Measurements from ENCODE around the gene IL25.
"Not testable (repeated sequence)": the region's sequence is repeated elsewhere in the genome, so short reads cannot be mapped to it uniquely, and the experiment has no call there.

Gene IL25

DNA sequence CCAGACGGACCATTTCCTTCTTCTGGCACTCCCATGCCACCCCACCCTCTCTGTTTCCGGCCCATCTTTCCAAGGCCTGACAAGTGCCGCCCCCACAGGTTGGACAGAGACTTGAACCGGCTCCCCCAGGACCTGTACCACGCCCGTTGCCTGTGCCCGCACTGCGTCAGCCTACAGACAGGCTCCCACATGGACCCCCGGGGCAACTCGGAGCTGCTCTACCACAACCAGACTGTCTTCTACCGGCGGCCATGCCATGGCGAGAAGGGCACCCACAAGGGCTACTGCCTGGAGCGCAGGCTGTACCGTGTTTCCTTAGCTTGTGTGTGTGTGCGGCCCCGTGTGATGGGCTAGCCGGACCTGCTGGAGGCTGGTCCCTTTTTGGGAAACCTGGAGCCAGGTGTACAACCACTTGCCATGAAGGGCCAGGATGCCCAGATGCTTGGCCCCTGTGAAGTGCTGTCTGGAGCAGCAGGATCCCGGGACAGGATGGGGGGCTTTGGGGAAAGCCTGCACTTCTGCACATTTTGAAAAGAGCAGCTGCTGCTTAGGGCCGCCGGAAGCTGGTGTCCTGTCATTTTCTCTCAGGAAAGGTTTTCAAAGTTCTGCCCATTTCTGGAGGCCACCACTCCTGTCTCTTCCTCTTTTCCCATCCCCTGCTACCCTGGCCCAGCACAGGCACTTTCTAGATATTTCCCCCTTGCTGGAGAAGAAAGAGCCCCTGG is 3.1 kb downstream of the IL25 start:
- no peak for DNase-seq (ENCODE audit: low spot score)

DNA sequence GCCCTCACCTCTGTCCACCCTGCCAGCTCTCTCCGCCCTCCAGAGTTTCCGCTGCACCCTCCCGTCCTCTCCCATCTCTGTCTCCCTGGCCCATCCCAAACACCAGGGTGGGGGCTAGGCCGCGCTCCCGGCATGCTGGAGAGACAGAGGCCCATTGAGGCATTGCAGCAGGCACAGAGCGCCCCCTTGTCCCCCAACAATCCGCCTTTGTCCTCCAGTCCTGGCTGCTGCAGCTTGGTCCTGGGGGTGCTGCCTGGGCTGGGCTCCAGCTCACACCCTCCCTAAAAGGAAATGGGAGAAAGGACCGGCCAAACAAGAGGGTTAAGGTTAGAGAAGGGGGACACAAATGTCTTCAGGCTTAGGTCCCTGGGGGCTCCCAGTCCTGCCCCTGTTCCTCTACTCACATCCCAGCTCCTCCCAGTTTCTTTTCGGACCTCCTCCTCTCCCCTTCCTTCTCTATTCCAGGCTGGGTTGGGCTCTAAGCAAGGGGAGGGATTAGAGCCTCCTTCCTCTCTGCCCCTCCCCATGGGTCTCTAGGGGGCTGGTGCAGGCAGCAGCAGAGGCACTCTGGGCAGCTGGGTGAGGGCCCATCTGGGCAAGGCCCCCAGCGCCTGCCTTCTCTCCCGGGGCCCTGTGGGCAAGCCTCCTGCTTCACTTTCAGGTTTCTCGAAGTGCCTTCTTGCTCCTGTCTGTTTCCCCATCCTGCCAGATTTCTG is 4.0 kb downstream of the IL25 start, which contains the start of gene CMTM5:
CMTM5 (plus strand) TSS at position 565 of the 716 bp plus-strand sequence. CDS start 206 bp downstream, outside the sequence.
- DNase-seq (ENCODE audit: low spot score) = peak; percentile 98

DNA sequence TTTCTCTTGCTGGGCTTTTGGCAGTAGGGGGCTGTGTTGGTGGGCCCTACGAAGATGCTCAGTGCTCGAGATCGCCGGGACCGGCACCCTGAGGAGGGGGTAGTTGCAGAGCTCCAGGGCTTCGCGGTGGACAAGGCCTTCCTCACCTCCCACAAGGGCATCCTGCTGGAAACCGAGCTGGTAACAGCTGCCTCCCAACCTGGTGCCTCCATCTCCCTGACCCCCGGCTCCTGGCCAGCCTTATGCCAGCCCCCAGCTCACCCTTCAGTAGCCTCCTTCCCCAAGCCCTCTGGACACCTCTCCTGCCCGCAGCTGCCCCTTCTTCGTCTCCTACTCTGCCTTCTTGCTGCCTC is 4.6 kb downstream of the IL25 start:
- DNase-seq (ENCODE audit: low spot score) = no peak

GRCh38 chr14:23377573-23378563 is 5.3 kb downstream of the IL25 start:
- DNase-seq (ENCODE audit: low spot score) = no peak

DNA sequence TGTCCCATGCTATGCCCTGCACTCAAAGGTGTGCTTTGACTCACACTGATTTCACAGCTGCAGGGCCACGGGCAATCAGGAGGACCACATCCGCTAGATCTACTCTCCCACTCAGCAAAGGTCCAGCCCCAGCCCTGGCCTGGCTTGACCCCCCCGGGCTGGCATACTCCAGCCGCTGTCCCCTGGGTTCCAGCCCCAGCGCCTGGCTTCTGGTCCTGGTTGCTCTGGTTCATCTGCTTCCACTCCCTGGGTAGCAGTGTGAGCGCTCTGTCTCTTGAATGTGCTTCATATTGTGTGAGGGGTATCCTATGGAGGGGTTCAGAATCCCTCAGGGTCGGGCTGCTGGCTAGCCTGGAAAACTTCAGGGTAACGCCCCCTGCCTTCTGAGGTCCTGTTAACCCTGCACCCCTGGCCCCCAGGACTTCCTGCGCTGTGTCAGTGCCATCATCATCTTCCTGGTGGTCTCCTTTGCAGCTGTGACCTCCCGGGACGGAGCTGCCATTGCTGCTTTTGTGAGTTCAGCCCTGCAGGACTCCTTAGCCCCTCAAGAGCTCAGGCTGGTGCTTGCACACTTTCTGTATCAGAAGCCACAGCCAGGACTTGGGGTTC is 6.1 kb downstream of the IL25 start:
- DNase-seq (ENCODE audit: low spot score) = no peak

- DNase-seq (ENCODE audit: low spot score) = peak; percentile 59
These were observed 7.0 kb downstream of the IL25 start for GRCh38 chr14:23379366-23380196.

- DNase-seq (ENCODE audit: low spot score) = peak; percentile 42
These were observed 7.7 kb downstream of the IL25 start for GRCh38 chr14:23380197-23380914.

DNA sequence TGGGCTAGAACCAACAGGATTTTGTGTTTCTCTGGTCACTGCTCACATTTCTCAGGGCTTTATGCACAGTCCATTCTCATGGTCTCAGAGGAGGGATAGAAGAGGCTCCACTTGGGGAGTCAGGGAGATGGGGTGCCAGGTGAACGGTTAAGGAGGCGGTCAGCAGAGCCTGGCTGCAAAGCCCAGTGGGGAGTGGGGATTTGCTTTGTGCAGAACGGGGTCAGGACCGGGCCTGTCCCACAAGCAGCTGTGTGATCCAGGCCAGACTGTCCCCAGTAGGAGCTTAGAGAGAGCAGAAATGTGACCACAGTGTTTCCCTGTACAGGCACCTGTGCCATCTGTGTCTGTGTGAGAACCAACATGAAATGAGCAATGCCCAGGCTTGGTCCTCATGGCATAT is 8.4 kb downstream of the IL25 start:
- no peak for DNase-seq (ENCODE audit: low spot score)

GRCh38 chr14:23381871-23382270 is 9.3 kb downstream of the IL25 start:
- DNase-seq (ENCODE audit: low spot score) = no peak

DNA sequence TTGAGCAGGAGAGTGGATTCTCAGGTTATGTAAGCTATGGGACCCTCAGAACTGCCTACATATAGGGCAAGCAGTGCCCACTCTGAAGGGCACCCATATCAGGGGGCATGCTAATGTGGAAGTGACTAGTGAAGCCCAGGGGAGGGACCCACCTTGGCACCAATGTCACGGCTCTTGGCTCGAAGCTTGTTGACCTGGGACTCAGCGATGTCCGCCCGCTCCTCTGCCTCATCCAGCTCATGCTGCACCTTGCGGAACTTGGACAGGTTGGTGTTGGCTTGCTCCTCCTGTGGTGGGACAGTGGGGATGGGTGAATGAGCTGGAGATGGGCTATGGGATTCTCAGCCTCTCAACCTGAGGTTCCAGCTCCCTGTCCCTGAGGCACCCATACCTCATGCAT is 9.7 kb downstream of the IL25 start:
- DNase-seq (ENCODE audit: low spot score) = no peak

DNA sequence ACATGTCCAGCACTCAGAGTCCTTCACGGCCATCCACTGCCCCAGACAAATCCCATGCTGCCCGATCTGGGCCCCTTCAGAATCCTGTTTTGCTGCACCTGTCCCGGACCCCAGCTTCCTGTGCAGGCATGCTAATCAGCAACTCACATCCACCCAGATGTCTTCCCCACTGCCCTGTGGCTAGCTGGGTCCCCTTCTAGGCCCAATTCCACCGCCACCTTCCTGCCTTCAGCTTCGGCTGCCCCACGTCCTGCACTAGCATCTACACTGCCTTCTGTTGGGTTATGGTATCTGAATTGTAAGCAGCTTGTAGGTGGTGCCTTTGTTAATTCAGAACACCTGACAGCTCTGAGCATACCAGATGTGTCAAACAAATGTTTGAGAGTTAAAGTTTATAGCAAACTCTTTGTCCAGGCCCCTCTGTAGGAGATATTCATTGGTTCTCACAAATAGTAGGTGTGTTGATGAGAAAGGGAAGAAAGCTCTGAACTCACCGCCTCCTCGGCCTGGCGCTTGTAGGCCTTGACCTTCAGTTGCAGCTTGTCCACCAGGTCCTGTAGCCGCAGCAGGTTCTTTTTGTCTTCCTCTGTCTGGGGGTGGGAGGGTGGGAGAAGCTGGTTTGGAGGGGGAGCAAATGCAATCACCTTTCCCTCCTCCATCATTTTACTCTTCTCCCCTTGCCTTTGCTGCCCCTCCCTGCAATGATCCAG is 10.3 kb downstream of the IL25 start:
- DNase-seq (ENCODE audit: low spot score) = no peak

DNA sequence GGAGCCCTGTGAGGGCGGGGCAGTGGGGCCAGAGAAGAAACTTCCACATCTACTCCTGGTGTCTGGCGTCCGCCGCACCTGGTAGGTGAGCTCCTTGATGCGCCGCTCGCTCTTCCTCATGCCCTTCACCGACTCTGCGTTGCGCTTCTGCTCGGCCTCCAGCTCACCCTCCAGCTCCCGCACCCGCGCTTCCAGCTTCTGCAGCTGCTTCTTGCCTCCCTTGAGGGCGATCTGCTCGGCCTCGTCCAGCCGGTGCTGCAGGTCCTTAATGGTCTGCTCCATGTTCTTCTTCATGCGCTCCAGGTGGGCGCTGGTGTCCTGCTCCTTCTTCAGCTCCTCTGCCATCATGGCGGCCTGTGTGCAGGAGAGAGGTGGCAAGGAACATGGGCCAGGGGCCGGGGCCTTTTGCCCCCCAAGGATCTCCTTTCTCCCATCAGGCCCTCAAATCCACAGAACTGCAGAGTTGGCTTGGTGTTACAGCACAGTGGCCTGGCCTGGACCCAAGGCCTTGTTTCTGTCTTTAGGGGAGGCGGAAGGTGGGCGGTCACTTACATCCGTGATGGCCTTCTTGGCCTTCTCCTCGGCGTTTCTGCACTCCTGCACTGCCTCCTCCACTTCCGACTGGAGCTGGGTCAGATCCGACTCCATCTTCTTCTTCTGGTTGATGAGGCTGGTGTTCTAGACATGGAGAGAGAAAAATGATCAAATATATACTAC is 11.9 kb downstream of the IL25 start:
- no peak for DNase-seq (ENCODE audit: low spot score)

DNA sequence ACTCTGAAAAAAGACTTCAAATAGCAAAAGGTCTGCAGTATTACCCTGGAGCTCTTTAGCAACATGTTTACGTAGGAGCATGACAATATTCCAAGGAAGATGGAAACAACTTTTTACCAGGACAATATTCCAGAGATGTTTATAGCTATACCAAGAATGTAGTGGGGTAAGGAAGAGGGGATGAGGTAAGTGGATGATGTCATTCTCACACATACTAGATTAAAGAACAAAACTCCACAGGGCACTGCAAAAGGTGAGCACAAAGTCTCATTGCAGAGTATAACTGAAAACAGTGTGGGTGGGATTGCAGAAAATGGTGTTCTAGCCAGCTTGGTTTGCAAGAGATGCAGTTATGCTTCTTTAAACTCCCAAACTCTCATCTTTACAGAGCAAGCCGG is 12.6 kb downstream of the IL25 start:
- DNase-seq (ENCODE audit: low spot score) = no peak

- DNase-seq (ENCODE audit: low spot score) = no peak
These were observed 13.1 kb downstream of the IL25 start for GRCh38 chr14:23385642-23386265.

- DNase-seq (ENCODE audit: low spot score) = not testable (repeated sequence)
These were observed 13.7 kb downstream of the IL25 start for GRCh38 chr14:23386266-23386657.

GRCh38 chr14:23386999-23387398 is 14.4 kb downstream of the IL25 start:
- DNase-seq (ENCODE audit: low spot score) = no peak

- no peak for DNase-seq (ENCODE audit: low spot score)
These were observed 15.6 kb downstream of the IL25 start for GRCh38 chr14:23387916-23388882.
